ENCODE data around the gene KLHDC10. TPM values are rescaled to one million over a fixed set of nuclear protein-coding genes. Genes with fewer than 3 reads are reported as not detected.

KLHDC10 gene
- total and polyA plus RNA-seq, 2 of the 13 experiments (the other 11 are each of a cell fraction or from before 2014, with no cell fraction given), result 11.9 to 21.6 TPM

GRCh38 chr7:130065500-130066152 is 4.7 kb upstream of the KLHDC10 start (continued):
- TF ChIP-seq ZFP37 (CRISPR knock-in tag; IDR thresholded peaks at IDR 0.05; ENCODE audit: borderline replicate concordance) (no peak), TEAD2 (CRISPR knock-in tag; IDR thresholded peaks at IDR 0.05) (no peak), NPAS2 (CRISPR knock-in tag; IDR thresholded peaks at IDR 0.05; ENCODE audit: borderline replicate concordance) (no peak), NR3C1 (CRISPR knock-in tag; IDR thresholded peaks at IDR 0.05) (no peak), POLR2G (IDR thresholded peaks at IDR 0.05; ENCODE audit: low read depth, low read length) (no peak), ZNF207 (IDR thresholded peaks at IDR 0.05; ENCODE audit: borderline replicate concordance) (no peak), ZNF598 (CRISPR knock-in tag; IDR thresholded peaks at IDR 0.05; ENCODE audit: borderline replicate concordance) (no peak), SPEN (CRISPR knock-in tag; IDR thresholded peaks at IDR 0.05; ENCODE audit: low read depth) (no peak), ZNF691 (CRISPR knock-in tag; IDR thresholded peaks at IDR 0.05; ENCODE audit: borderline replicate concordance, low read depth) (no peak), RBM22 (optimal IDR thresholded peaks at IDR 0.05; ENCODE audit: low read length) (no peak), ZFP91 (CRISPR knock-in tag; IDR thresholded peaks at IDR 0.05; ENCODE audit: borderline replicate concordance) (no peak), TFAP4 (IDR thresholded peaks at IDR 0.05; ENCODE audit: borderline replicate concordance, low read depth) (no peak), GTF2F1 (IDR thresholded peaks at IDR 0.05; ENCODE audit: low read length) (no peak), JARID2 (CRISPR knock-in tag; IDR thresholded peaks at IDR 0.05; ENCODE audit: insufficient replicate concordance) (no peak), ZBTB20 (CRISPR knock-in tag; IDR thresholded peaks at IDR 0.05; ENCODE audit: borderline replicate concordance, low read depth) (0 out of 2 replicates have a peak, but pooled peaks have one; percentile 31), CENPT (CRISPR knock-in tag; IDR thresholded peaks at IDR 0.05; ENCODE audit: low read depth) (no peak)
- TF ChIP-seq, protein P1, sequence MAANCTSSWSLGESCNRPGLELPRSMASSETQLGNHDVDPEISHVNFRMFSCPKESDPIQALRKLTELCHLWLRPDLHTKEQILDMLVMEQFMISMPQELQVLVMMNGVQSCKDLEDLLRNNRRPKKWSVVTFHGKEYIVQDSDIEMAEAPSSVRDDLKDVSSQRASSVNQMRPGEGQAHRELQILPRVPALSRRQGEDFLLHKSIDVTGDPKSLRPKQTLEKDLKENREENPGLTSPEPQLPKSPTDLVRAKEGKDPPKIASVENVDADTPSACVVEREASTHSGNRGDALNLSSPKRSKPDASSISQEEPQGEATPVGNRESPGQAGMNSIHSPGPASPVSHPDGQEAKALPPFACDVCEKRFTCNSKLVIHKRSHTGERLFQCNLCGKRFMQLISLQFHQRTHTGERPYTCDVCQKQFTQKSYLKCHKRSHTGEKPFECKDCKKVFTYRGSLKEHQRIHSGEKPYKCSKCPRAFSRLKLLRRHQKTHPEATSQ (CRISPR knock-in tag; IDR thresholded peaks at IDR 0.05; ENCODE audit: borderline replicate concordance), result peak; percentile 53; the same call in 1 of the 2 replicates
- TF ChIP-seq, protein P2, sequence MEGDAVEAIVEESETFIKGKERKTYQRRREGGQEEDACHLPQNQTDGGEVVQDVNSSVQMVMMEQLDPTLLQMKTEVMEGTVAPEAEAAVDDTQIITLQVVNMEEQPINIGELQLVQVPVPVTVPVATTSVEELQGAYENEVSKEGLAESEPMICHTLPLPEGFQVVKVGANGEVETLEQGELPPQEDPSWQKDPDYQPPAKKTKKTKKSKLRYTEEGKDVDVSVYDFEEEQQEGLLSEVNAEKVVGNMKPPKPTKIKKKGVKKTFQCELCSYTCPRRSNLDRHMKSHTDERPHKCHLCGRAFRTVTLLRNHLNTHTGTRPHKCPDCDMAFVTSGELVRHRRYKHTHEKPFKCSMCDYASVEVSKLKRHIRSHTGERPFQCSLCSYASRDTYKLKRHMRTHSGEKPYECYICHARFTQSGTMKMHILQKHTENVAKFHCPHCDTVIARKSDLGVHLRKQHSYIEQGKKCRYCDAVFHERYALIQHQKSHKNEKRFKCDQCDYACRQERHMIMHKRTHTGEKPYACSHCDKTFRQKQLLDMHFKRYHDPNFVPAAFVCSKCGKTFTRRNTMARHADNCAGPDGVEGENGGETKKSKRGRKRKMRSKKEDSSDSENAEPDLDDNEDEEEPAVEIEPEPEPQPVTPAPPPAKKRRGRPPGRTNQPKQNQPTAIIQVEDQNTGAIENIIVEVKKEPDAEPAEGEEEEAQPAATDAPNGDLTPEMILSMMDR (CRISPR knock-in tag; IDR thresholded peaks at IDR 0.05), result no peak
- TF ChIP-seq, protein P3, sequence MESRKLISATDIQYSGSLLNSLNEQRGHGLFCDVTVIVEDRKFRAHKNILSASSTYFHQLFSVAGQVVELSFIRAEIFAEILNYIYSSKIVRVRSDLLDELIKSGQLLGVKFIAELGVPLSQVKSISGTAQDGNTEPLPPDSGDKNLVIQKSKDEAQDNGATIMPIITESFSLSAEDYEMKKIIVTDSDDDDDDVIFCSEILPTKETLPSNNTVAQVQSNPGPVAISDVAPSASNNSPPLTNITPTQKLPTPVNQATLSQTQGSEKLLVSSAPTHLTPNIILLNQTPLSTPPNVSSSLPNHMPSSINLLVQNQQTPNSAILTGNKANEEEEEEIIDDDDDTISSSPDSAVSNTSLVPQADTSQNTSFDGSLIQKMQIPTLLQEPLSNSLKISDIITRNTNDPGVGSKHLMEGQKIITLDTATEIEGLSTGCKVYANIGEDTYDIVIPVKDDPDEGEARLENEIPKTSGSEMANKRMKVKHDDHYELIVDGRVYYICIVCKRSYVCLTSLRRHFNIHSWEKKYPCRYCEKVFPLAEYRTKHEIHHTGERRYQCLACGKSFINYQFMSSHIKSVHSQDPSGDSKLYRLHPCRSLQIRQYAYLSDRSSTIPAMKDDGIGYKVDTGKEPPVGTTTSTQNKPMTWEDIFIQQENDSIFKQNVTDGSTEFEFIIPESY (CRISPR knock-in tag; IDR thresholded peaks at IDR 0.05), result no peak
